A549 (cell line): ENCODE measurements around the gene NXT1.

Experiments
- CEBPB ChIP-seq, 2 experiments: fragments of >200 bp in 1 of 2; sonication (Bioruptor Twin) in 1 of 2; formaldehyde crosslinking in 1 of 2; IDR thresholded peaks; 2 replicates each; pipeline ENCODE4 v1.6.1; 2012 to 2016
- CTCF ChIP-seq: fragments of >200 bp; sonication (Bioruptor Twin); formaldehyde crosslinking; IDR thresholded peaks from 3 replicates; pipeline ENCODE4 v1.5.1; 2016
- MAX ChIP-seq: IDR thresholded peaks from 2 replicates; pipeline ENCODE4 v1.6.1; 2012
- MYC ChIP-seq: IDR thresholded peaks from 2 replicates; pipeline ENCODE4 v1.6.1; 2012; ENCODE audit warnings: mild to moderate bottlenecking, inconsistent platforms, low read length, improper control_type of control experiment, borderline replicate concordance
- REST ChIP-seq: fragments of 200-600 bp; sonication (generic); IDR thresholded peaks from 2 replicates; pipeline ENCODE4 v1.6.1; 2016; ENCODE audit warnings: antibody characterized with exemption, mild to moderate bottlenecking, moderate library complexity
- TF ChIP-seq, protein P1 (sequence below): fragments of 250-450 bp; sonication (Bioruptor Pico); IDR thresholded peaks from 2 replicates; pipeline ENCODE4 v1.5.0; 2021; ENCODE audit warnings: mild to moderate bottlenecking, moderate library complexity, borderline replicate concordance

DNA sequence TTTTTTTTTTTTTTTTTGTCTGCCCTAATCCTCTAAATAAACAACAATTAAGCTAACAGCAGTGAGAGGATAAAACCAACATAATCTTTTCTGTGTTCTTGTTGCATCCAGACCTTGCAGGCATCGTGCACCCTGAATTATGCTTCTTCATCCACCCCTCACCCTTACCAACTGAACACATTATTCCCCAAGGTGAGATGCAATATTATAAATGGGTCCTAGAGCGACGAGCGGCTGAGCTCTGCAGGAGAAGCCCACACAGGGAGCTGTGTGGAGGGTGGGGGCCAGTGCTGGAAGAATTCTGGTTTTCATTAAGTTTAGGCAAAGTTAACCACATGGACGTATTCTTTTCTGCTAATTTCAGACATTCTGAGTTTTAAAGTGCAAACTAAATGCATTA lies 32.2 kb upstream of the NXT1 start:
- TF ChIP-seq MAX (no peak), CEBPB (IDR thresholded peaks at IDR 0.05) (no peak), MYC (no peak), REST (no peak), CTCF (no peak)
- TF ChIP-seq, protein P1, sequence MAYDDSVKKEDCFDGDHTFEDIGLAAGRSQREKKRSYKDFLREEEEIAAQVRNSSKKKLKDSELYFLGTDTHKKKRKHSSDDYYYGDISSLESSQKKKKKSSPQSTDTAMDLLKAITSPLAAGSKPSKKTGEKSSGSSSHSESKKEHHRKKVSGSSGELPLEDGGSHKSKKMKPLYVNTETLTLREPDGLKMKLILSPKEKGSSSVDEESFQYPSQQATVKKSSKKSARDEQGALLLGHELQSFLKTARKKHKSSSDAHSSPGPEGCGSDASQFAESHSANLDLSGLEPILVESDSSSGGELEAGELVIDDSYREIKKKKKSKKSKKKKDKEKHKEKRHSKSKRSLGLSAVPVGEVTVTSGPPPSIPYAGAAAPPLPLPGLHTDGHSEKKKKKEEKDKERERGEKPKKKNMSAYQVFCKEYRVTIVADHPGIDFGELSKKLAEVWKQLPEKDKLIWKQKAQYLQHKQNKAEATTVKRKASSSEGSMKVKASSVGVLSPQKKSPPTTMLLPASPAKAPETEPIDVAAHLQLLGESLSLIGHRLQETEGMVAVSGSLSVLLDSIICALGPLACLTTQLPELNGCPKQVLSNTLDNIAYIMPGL = no peak
